Loucy (cell line): Measurements from ENCODE around the gene TINAG.

Experiments
- H2AFZ ChIP-seq: fragments of 200-600 bp; sonication (generic); 2 replicates; pipeline ENCODE4 v1.6.0; 2016; ENCODE audit warnings: antibody characterized with exemption, mild to moderate bottlenecking, low read length, moderate library complexity
- H3F3A ChIP-seq: fragments of 200-600 bp; 2 replicates; pipeline ENCODE4 v1.6.0; 2016; ENCODE audit warnings: antibody characterized with exemption, low read depth, mild to moderate bottlenecking
- H3K27me3 ChIP-seq: fragments of 200-600 bp; sonication (generic); 2 replicates; pipeline ENCODE4 v1.6.1; 2014; ENCODE audit warnings: low read length, mild to moderate bottlenecking; ENCODE audit not compliant: insufficient read depth, poor library complexity, severe bottlenecking
- H3K36me3 ChIP-seq: fragments of 200-600 bp; sonication (generic); 2 replicates; pipeline ENCODE4 v1.6.1; 2016; ENCODE audit warnings: low read length; ENCODE audit not compliant: insufficient read depth
- H3K4me1 ChIP-seq: fragments of 200-600 bp; sonication (generic); 2 replicates; pipeline ENCODE4 v1.5.1; 2014; ENCODE audit warnings: low read length, mild to moderate bottlenecking; ENCODE audit not compliant: insufficient read depth, poor library complexity, severe bottlenecking
- H3K4me2 ChIP-seq: fragments of 200-600 bp; sonication (generic); 2 replicates; pipeline ENCODE4 v1.6.0; 2014; ENCODE audit warnings: antibody characterized with exemption, low read length, low read depth, mild to moderate bottlenecking; ENCODE audit not compliant: poor library complexity, severe bottlenecking
- H3K4me3 ChIP-seq: fragments of 200-600 bp; sonication (generic); 2 replicates; pipeline ENCODE4 v1.5.1; 2014; ENCODE audit warnings: low read length, mild to moderate bottlenecking, mixed read lengths; ENCODE audit not compliant: poor library complexity, severe bottlenecking
- H3K79me2 ChIP-seq: fragments of 200-600 bp; sonication (generic); 2 replicates; pipeline ENCODE4 v1.6.1; 2014; ENCODE audit warnings: low read length; ENCODE audit not compliant: insufficient read depth
- H3K9ac ChIP-seq: fragments of 200-600 bp; sonication (generic); 2 replicates; pipeline ENCODE4 v1.6.0; 2014; ENCODE audit warnings: mild to moderate bottlenecking, low read depth, low read length, moderate library complexity; ENCODE audit not compliant: poor library complexity, severe bottlenecking
- H3K9me2 ChIP-seq: fragments of 200-600 bp; sonication (generic); replicated peaks from 2 replicates; pipeline ENCODE4 v1.6.1; 2016; ENCODE audit warnings: low read depth, low read length, mixed read lengths
- H3K9me3 ChIP-seq: fragments of 200-600 bp; sonication (generic); 2 replicates; pipeline ENCODE4 v1.6.1; 2014; ENCODE audit warnings: mild to moderate bottlenecking, antibody characterized with exemption, low read length, low read depth; ENCODE audit not compliant: insufficient read depth
- H4K20me1 ChIP-seq: fragments of 200-600 bp; sonication (generic); 2 replicates; pipeline ENCODE4 v1.6.0; 2014; ENCODE audit warnings: antibody characterized with exemption, low read length, mild to moderate bottlenecking; ENCODE audit not compliant: insufficient read depth, poor library complexity, severe bottlenecking
- CTCF ChIP-seq: fragments of 200-600 bp; sonication (generic); conservative IDR thresholded peaks from 2 replicates; pipeline ENCODE4 v1.5.1; 2014; ENCODE audit warnings: mild to moderate bottlenecking, antibody characterized with exemption, low read length
- EZH2phosphoT487 ChIP-seq: fragments of 200-600 bp; IDR thresholded peaks from 2 replicates; pipeline ENCODE4 v1.6.1; 2018; ENCODE audit warnings: antibody characterized with exemption, mild to moderate bottlenecking, moderate library complexity, borderline replicate concordance

TINAG gene

GRCh38 chr6:54391577-54391976 lies 83.3 kb downstream of the TINAG start:
- Histone ChIP-seq H4K20me1 (no peaks in the 10 kb centered on the region), H2AFZ (no peak overlapping the region), H3K36me3 (no peaks in the 10 kb centered on the region)

GRCh38 chr6:54403096-54403495 lies 94.9 kb downstream of the TINAG start:
- H3F3A ChIP-seq = no peaks in the 10 kb centered on the region
- no peaks in the 10 kb centered on the region for H3K4me1 ChIP-seq
- no peaks in the 10 kb centered on the region for H4K20me1 ChIP-seq
- H3K27me3 ChIP-seq = no peaks in the 10 kb centered on the region
- H3K4me2 ChIP-seq = no peak overlapping the region
- TF ChIP-seq CTCF (no peak), EZH2phosphoT487 (no peak)
- H3K36me3 ChIP-seq = no peaks in the 10 kb centered on the region
- H3K79me2 ChIP-seq = no peaks in the 10 kb centered on the region
- H3K9me2 ChIP-seq = no peaks in the 10 kb centered on the region
- H3K9me3 ChIP-seq = no peaks in the 10 kb centered on the region
- H2AFZ ChIP-seq = no peak overlapping the region
- H3K4me3 ChIP-seq = no peak overlapping the region
- no peak overlapping the region for H3K9ac ChIP-seq

More at GRCh38 chr6:54391577-54391976, 83.3 kb downstream of the TINAG start:
- TF ChIP-seq EZH2phosphoT487 (no peak), CTCF (no peak)
- Histone ChIP-seq H3K79me2 (no peaks in the 10 kb centered on the region), H3F3A (no peaks in the 10 kb centered on the region), H3K4me2 (no peak overlapping the region), H3K4me3 (no peak overlapping the region), H3K9me2 (no peaks in the 10 kb centered on the region), H3K4me1 (no peaks in the 10 kb centered on the region), H3K9me3 (0 out of 2 replicates have a peak, but pooled peaks cover 5% of the 10 kb centered on the region), H3K9ac (no peak overlapping the region), H3K27me3 (no peaks in the 10 kb centered on the region)

- Histone ChIP-seq H2AFZ (no peak overlapping the region), H3K36me3 (no peaks in the 10 kb centered on the region), H3K27me3 (no peaks in the 10 kb centered on the region), H3F3A (no peaks in the 10 kb centered on the region), H3K79me2 (no peaks in the 10 kb centered on the region), H3K4me1 (no peaks in the 10 kb centered on the region), H3K9ac (no peak overlapping the region), H3K9me3 (no peaks in the 10 kb centered on the region), H4K20me1 (no peaks in the 10 kb centered on the region), H3K4me2 (no peak overlapping the region), H3K9me2 (0 out of 2 replicates have a peak, but pooled peaks cover 1% of the 10 kb centered on the region), H3K4me3 (no peak overlapping the region)
- TF ChIP-seq CTCF (no peak), EZH2phosphoT487 (no peak)
These were observed 96.5 kb downstream of the TINAG start for GRCh38 chr6:54404791-54405190.
